Peyer's patch (tissue), 4 donors: ENCODE results near the gene GPC5. TPM values are rescaled to one million over a fixed set of nuclear protein-coding genes. Genes with fewer than 3 reads are reported as not detected.

ENCODE experiments used
- DNase-seq, 3 donors: peaks; one replicate each; pipeline ENCODE4 v3.0.0-alpha.2; 2017 to 2019
- H3K27ac ChIP-seq, 4 donors: fragments of 200-600 bp; sonication (generic); one replicate each; pipeline ENCODE4 v1.5.1; 2016 to 2019
- H3K27me3 ChIP-seq, 2 donors: fragments of 200-600 bp; sonication (generic); one replicate each; pipeline ENCODE4 v1.5.1; 2019
- H3K36me3 ChIP-seq, 3 donors: fragments of 200-600 bp; sonication (generic); one replicate each; pipeline ENCODE4 v1.5.1; 2016 to 2019
- H3K4me1 ChIP-seq, 4 donors: fragments of 200-600 bp; sonication (generic); one replicate each; pipeline ENCODE4 v1.5.1; 2016 to 2019
- H3K4me3 ChIP-seq, 4 donors: fragments of 200-600 bp; sonication (generic); 1 replicate in 3 of 4; 2 replicates in 1 of 4; pipeline ENCODE4 v1.5.1; 2016 to 2019; ENCODE audit warnings: mild to moderate bottlenecking in 1 of 4
- H3K9me3 ChIP-seq, 4 donors: fragments of 200-600 bp; sonication (generic); one replicate each; pipeline ENCODE4 v1.5.1; 2016 to 2019; ENCODE audit warnings: mild to moderate bottlenecking in 1 of 4
- POLR2A ChIP-seq, 2 donors: fragments of 450-650 bp; IDR thresholded peaks; one replicate each; pipeline ENCODE4 v1.5.1; 2017; ENCODE audit warnings: antibody characterized with exemption in 2 of 2, mild to moderate bottlenecking in 2 of 2, moderate library complexity in 2 of 2
- total RNA-seq, 4 donors: library from RNA; depleted of rRNA; stranded (reverse); fragments of >200 nt; gene quantifications; one replicate each; pipeline ENCODE4 v1.1.0, GENCODE V29; 2016
- TF ChIP-seq, protein P1 (sequence below), 6 experiments: fragments of 450-650 bp in 4 of 6; fragments of 200-600 bp in 2 of 6; sonication (generic) in 1 of 6; IDR thresholded peaks; one replicate each; pipeline ENCODE4 v1.5.1; 2017 to 2019; ENCODE audit warnings: antibody characterized with exemption in 6 of 6, mild to moderate bottlenecking in 3 of 6, moderate library complexity in 1 of 6

GPC5 gene
- total RNA-seq, 4 donors from 2014 or later = 4.1 TPM; not detected in 3

DNA sequence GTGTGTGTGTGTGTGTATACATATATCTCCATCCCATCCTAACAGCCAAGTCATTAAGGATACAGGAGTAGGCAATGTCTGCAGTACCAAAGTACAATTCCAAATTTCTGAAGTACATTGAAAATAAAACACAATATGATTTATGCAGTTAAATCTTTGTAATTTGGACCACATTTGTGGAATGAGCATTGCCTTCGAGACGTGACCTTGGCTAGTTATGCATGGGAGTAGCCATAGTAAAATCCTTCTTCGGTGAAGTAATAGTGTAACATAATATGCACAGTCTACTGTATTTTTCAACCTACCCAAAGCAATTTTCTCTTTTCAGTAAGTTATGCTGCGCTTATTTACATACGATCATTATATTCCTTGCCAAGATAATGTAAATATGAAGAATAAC lies 1162.5 kb downstream of the GPC5 start:
- no peak for TF ChIP-seq POLR2A (IDR thresholded peaks at IDR 0.05)
- TF ChIP-seq, protein P1, sequence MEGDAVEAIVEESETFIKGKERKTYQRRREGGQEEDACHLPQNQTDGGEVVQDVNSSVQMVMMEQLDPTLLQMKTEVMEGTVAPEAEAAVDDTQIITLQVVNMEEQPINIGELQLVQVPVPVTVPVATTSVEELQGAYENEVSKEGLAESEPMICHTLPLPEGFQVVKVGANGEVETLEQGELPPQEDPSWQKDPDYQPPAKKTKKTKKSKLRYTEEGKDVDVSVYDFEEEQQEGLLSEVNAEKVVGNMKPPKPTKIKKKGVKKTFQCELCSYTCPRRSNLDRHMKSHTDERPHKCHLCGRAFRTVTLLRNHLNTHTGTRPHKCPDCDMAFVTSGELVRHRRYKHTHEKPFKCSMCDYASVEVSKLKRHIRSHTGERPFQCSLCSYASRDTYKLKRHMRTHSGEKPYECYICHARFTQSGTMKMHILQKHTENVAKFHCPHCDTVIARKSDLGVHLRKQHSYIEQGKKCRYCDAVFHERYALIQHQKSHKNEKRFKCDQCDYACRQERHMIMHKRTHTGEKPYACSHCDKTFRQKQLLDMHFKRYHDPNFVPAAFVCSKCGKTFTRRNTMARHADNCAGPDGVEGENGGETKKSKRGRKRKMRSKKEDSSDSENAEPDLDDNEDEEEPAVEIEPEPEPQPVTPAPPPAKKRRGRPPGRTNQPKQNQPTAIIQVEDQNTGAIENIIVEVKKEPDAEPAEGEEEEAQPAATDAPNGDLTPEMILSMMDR (IDR thresholded peaks at IDR 0.05) = no peak

DNA sequence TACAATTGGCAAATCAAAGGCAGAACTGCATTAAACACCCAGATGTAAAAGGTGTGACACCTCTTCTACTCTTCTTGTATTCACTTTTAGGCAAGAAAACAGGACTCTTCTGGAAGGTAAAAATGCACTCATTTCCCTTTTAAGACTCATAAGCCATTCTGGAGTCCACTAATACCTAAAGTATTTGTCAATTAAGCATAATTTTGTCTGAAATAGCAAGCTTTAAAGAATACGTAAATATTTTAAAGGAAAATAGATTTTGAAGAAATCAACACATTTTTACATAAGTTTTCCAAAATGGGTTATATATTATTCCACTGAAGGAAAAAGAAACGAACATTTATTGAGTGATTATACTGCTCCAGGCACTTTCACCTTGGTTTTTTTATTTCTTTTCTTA lies 1166.5 kb downstream of the GPC5 start:
- Histone ChIP-seq H3K9me3 (no peaks in the 10 kb centered on the region), H3K36me3 (no peaks in the 10 kb centered on the region), H3K27me3 (no peaks in the 10 kb centered on the region), H3K27ac (no peak overlapping the region), H3K4me1 (no peaks in the 10 kb centered on the region), H3K4me3 (no peak overlapping the region)
- TF ChIP-seq, protein P1 (IDR thresholded peaks at IDR 0.05) = no peak
- TF ChIP-seq POLR2A (IDR thresholded peaks at IDR 0.05) = no peak
- DNase-seq = no peak

More for the DNA sequence above, 1162.5 kb downstream of the GPC5 start:
- Histone ChIP-seq H3K9me3 (no peaks in the 10 kb centered on the region), H3K4me3 (no peak overlapping the region), H3K36me3 (no peaks in the 10 kb centered on the region), H3K4me1 (no peaks in the 10 kb centered on the region), H3K27me3 (no peaks in the 10 kb centered on the region), H3K27ac (no peak overlapping the region)
- DNase-seq = no peak

DNA sequence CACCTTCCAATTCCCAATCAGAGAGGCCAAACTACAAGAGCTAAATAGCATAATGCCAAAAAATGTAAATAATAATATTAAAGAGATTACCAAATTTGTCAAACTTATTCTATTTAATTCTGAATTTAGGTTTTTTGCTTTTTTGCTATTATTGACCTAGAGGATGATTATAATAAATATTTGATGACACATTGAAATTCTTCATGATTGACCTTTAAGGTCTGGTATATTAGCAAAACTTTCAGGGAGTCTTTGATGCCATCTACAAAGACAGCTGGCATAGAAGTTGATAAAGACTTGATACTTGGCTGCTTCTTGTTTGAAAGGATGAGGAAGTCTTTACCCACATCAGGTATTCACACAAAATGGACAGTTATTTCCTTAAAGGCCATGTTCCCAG lies 1168.3 kb downstream of the GPC5 start:
- H3K36me3 ChIP-seq = no peaks in the 10 kb centered on the region
- no peaks in the 10 kb centered on the region for H3K9me3 ChIP-seq
- no peaks in the 10 kb centered on the region for H3K4me1 ChIP-seq
- DNase-seq = no peak
- TF ChIP-seq POLR2A (IDR thresholded peaks at IDR 0.05) = no peak
- TF ChIP-seq, protein P1 (IDR thresholded peaks at IDR 0.05) = no peak
- H3K27me3 ChIP-seq = no peaks in the 10 kb centered on the region
- no peak overlapping the region for H3K4me3 ChIP-seq
- no peak overlapping the region for H3K27ac ChIP-seq

DNA sequence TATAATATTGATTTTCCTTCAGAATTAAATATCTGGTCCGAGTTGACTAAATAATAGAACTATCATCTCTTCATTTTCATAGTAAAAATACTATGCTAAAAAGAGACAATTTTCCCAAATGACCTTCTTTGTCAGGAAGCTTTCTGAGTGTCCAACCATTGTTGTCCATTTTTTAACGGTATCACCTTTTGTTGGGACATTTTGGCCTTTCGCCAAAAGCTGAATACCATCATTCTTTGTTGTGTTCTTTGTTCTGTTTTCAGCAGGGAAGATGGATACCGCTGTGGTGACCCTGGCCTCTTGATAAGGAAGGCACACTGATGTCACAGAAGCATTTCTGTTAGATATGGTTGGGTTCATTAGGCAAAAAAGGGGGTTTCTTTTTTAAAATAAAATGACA lies 1173.8 kb downstream of the GPC5 start:
- H3K4me3 ChIP-seq = no peak overlapping the region

DNA sequence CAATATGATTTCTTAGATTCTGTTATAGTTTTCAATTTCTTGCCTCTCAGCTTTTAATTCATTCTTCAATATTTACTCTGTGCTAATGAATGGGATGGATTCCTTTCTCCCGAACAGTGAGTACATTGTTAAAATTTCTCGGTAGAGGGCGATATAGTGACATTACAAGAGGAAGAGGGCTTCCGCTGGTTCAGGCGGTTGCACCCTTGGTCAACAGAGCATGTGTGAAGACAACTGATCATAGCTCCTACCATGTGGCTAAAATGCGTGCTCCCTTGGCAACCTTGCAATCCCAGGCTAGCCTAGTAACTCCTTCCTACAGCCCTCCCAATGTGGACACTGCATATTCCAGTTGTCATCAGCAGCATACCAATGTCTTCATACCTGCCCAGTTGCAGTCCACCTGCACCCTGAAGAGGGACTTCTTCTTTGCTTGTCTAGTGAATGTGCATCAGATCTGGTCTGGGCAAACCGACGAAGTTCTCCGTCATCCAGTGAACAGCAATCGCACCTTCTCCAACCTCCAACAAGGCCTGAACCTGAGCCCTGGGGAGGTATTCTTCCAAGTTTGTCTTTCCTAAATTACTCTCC lies 1175.1 kb downstream of the GPC5 start:
- Histone ChIP-seq H3K4me3 (no peak overlapping the region), H3K36me3 (no peaks in the 10 kb centered on the region), H3K27me3 (no peaks in the 10 kb centered on the region), H3K4me1 (peaks cover 0 to 5% (median 0%) of the 10 kb centered on the region in 4 donors), H3K27ac (no peak overlapping the region), H3K9me3 (no peaks in the 10 kb centered on the region)
- no peak for DNase-seq
- TF ChIP-seq, protein P1 (IDR thresholded peaks at IDR 0.05) = no peak
- TF ChIP-seq POLR2A (IDR thresholded peaks at IDR 0.05) = no peak

More for the DNA sequence above, 1173.8 kb downstream of the GPC5 start:
- H3K36me3 ChIP-seq = no peaks in the 10 kb centered on the region
- H3K27me3 ChIP-seq = no peaks in the 10 kb centered on the region
- TF ChIP-seq POLR2A (IDR thresholded peaks at IDR 0.05) = no peak
- TF ChIP-seq, protein P1 (IDR thresholded peaks at IDR 0.05) = no peak
- H3K9me3 ChIP-seq = no peaks in the 10 kb centered on the region
- no peak overlapping the region for H3K27ac ChIP-seq
- no peak for DNase-seq
- H3K4me1 ChIP-seq = peaks cover 0 to 5% (median 0%) of the 10 kb centered on the region in 4 donors

DNA sequence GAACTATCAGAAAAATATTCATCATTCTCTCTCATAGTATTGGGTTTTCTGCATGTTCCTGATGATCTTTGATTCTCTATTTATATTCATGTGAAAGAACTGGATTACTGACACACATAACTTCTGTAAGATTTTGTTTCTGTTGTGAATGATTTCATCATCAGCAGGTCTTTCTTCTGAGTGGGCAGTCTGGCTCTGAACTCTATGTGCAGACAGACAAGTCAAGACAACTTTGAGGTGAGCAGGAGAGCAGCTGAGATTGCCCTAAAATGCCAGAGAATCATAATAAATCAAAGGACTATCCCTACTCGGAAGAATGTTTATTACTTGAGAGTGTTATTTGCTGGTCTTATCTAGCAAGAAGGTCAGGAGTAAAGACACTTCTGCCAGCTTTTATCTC lies 1176.1 kb downstream of the GPC5 start:
- Histone ChIP-seq H3K9me3 (no peaks in the 10 kb centered on the region), H3K27me3 (no peaks in the 10 kb centered on the region), H3K36me3 (no peaks in the 10 kb centered on the region), H3K4me1 (peaks cover 0 to 5% (median 0%) of the 10 kb centered on the region in 4 donors), H3K27ac (no peak overlapping the region), H3K4me3 (no peak overlapping the region)
- no peak for TF ChIP-seq POLR2A (IDR thresholded peaks at IDR 0.05)
- TF ChIP-seq, protein P1 (IDR thresholded peaks at IDR 0.05) = no peak
- no peak for DNase-seq
